ENCODE measurements around the gene NMRK2. TPM values are rescaled to one million over a fixed set of nuclear protein-coding genes. Genes with fewer than 3 reads are reported as not detected.

The NMRK2 gene
- total RNA-seq, 1 experiment from 2014 or later = 61.9 TPM

DNA sequence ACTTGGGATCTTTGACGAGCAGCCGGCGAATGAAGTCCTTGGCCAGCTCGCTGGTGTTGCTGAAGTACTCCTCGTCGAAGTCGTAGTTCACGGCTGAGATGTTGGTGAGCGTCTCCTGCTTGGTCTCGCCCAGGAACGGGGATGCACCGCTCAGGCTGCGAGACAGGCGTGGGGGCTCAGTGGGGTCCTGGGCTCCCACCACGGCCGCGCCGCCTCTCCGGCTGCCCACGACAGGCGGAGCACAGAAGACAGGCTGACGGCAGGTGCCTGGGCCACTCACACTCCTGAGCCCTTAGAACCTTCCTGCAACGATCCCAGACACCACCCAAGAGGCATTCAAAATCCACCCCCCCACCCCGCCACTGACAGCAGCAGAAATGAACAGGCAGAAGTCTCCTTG lies 28.1 kb downstream of the NMRK2 start (continued):
- TF ChIP-seq, protein P1, sequence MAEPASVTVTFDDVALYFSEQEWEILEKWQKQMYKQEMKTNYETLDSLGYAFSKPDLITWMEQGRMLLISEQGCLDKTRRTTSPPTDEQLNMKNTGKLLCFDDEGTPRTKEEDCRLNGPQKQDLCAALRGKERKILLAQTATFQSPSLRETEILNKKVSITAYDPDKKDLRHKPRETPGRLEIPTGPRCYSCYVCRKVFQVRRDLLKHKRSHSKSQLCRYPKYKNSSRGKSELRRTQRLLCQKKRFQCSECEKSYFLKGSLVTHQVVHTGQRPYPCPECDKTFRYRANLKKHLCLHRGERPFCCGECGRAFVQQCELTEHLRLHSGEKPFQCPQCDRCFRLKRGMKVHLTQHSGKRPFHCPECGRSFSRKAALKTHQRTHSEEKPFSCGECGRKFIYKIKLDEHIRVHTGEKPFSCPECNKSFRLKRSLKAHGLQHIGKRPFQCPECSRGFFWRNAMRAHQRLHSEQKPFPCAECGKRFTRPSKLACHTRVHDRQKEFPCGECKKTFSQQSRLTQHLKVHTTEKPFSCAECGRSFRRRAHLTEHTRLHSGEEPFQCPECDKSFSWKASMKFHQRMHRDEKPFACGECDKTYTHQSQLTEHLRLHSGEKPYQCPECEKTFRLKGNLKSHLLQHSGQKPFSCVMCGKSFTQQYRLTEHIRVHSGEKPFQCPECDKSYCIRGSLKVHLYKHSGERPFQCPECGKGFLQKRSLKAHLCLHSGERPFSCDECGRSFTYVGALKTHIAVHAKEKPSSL (CRISPR knock-in tag; conservative IDR thresholded peaks at IDR 0.05) = no peak

DNA sequence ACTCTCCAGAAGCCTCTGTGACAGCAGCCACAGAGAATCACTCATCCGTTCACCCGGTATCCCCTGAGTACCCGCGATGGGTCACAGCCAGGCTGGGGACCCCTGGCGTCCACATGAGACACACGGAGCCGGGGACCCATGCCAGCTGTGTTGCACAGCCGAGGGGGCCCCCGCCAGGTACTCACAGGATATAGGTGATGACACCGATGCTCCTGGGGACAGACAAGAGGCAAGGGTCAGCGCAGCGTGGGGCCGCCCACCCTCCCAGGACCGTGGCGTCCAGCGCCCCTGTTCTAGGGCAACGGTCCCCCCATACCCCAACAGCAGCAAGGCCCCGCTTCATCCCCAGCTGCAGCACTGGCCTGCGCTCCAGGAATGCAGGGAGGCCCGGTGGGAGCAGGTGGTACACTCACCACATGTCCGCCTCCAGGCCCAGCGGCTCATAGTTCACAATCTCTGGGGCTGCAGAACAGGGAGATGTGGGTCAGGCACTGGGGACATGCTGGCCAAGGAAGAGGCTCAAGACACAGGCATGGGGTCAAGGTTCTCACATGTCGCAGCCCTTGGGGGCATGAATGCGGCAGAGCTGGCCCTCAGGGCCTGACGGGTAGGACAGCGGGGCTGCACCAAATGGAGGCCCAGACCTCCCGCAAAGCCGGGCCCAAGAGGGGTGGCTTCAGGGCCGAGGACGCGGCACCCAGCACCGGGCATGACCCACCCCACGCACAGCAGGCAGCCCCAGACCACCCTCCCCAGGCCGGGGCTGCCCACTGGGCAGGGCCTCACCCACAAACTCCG lies 30.8 kb downstream of the NMRK2 start:
- ChIA-PET POLR2A (interaction anchor here (1.1 kb wide), 1 partner anchor 10 kb away, joined by 3 read pairs; no protein-coding TSS in a partner anchor), CTCF (interaction anchor here (2.1 kb wide), 1 partner anchor 24 kb away, joined by 8 read pairs; no protein-coding TSS in a partner anchor)
- Mint-ChIP-seq H3K36me3 (peaks cover 39% of the 10 kb centered on the region), H3K9me3 (no peaks in the 10 kb centered on the region), H3K27me3 (ENCODE audit: low read depth) (no peaks in the 10 kb centered on the region), H3K27ac (no peak overlapping the region), H3K4me1 (peaks cover 5% of the 10 kb centered on the region), H3K4me3 (no peak overlapping the region)
- TF ChIP-seq NFE2L1 (CRISPR knock-in tag; IDR thresholded peaks at IDR 0.05) (no peak), TCF7 (CRISPR knock-in tag; IDR thresholded peaks at IDR 0.05; ENCODE audit: low read depth) (no peak), ZNF138 (CRISPR knock-in tag; conservative IDR thresholded peaks at IDR 0.05) (no peak), MXD4 (CRISPR knock-in tag; IDR thresholded peaks at IDR 0.05; ENCODE audit: borderline replicate concordance) (no peak), ZNF423 (CRISPR knock-in tag; IDR thresholded peaks at IDR 0.05) (no peak), ZNF219 (CRISPR knock-in tag; IDR thresholded peaks at IDR 0.05; ENCODE audit: borderline replicate concordance) (no peak), PRRX2 (CRISPR knock-in tag; IDR thresholded peaks at IDR 0.05) (no peak), ZNF396 (CRISPR knock-in tag; IDR thresholded peaks at IDR 0.05; ENCODE audit: borderline replicate concordance) (no peak)
- TF ChIP-seq, protein P2, sequence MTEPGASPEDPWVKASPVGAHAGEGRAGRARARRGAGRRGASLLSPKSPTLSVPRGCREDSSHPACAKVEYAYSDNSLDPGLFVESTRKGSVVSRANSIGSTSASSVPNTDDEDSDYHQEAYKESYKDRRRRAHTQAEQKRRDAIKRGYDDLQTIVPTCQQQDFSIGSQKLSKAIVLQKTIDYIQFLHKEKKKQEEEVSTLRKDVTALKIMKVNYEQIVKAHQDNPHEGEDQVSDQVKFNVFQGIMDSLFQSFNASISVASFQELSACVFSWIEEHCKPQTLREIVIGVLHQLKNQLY (CRISPR knock-in tag; IDR thresholded peaks at IDR 0.05) = no peak
- TF ChIP-seq, protein P3, sequence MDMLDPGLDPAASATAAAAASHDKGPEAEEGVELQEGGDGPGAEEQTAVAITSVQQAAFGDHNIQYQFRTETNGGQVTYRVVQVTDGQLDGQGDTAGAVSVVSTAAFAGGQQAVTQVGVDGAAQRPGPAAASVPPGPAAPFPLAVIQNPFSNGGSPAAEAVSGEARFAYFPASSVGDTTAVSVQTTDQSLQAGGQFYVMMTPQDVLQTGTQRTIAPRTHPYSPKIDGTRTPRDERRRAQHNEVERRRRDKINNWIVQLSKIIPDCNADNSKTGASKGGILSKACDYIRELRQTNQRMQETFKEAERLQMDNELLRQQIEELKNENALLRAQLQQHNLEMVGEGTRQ (CRISPR knock-in tag; IDR thresholded peaks at IDR 0.05) = no peak
- ATAC-seq (no peak), DNase-seq (ENCODE audit: low spot score) (no peak)

DNA sequence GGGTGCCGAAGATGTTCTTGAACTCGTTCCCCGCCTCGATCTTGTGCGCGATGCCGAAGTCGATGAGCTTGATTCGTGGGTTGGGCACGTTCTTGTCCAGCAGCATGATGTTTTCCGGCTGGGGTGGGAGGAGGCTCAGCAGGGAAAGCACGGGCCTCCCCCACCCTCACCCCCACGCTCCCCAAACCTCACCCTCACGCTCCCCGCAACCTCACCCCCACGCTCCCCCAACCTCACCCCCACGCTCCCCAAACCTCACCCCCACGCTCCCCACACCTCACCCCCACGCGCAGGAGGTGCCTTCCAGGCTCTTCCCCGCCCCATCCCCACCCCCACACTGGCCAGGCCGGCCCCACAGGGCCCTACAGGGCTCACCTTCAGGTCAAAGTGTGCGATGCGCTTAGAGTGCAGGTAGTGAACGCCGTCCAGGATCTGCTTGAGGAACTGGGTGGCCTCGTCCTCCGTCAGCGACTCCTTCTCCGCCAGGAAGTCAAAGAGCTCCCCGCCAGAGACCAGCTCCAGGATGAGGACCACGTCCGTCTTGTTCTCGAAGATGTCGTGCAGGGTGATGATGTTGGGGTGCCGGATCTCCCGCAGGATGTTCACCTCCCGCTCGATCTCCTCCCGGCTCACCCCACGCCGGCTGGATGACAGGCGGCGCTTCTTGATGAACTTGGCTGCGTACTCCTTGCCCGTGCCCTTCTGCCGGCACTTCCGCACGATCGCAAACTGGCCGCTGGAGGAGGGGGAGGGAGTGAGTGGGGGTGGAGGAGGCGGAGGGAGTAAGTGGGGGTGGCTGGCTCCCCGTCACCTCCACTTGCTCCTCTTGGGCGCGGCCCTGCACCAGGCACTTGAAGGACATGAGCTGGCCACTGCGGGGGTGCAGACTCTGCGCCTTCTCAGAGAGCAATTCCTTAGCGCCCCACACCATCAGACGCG lies 31.7 kb downstream of the NMRK2 start:
- ChIA-PET POLR2A (interaction anchor here (1.1 kb wide), 1 partner anchor 11 kb away, joined by 3 read pairs; no protein-coding TSS in a partner anchor), CTCF (interaction anchor here (2.1 kb wide), 1 partner anchor 23 kb away, joined by 8 read pairs; no protein-coding TSS in a partner anchor)
- H3K4me1 Mint-ChIP-seq = peaks cover 14% of the 10 kb centered on the region
- TF ChIP-seq, protein P4, sequence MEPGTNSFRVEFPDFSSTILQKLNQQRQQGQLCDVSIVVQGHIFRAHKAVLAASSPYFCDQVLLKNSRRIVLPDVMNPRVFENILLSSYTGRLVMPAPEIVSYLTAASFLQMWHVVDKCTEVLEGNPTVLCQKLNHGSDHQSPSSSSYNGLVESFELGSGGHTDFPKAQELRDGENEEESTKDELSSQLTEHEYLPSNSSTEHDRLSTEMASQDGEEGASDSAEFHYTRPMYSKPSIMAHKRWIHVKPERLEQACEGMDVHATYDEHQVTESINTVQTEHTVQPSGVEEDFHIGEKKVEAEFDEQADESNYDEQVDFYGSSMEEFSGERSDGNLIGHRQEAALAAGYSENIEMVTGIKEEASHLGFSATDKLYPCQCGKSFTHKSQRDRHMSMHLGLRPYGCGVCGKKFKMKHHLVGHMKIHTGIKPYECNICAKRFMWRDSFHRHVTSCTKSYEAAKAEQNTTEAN (CRISPR knock-in tag; IDR thresholded peaks at IDR 0.05) = no peak
- no peak for TF ChIP-seq TP53 (CRISPR knock-in tag; IDR thresholded peaks at IDR 0.05)
- no peak for TF ChIP-seq ZNF138 (CRISPR knock-in tag; conservative IDR thresholded peaks at IDR 0.05)
- TF ChIP-seq MXD4 (CRISPR knock-in tag; IDR thresholded peaks at IDR 0.05; ENCODE audit: borderline replicate concordance) = no peak
- TF ChIP-seq, protein P5, sequence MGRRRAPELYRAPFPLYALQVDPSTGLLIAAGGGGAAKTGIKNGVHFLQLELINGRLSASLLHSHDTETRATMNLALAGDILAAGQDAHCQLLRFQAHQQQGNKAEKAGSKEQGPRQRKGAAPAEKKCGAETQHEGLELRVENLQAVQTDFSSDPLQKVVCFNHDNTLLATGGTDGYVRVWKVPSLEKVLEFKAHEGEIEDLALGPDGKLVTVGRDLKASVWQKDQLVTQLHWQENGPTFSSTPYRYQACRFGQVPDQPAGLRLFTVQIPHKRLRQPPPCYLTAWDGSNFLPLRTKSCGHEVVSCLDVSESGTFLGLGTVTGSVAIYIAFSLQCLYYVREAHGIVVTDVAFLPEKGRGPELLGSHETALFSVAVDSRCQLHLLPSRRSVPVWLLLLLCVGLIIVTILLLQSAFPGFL (CRISPR knock-in tag; IDR thresholded peaks at IDR 0.05; ENCODE audit: borderline replicate concordance) = no peak
- TF ChIP-seq, protein P6, sequence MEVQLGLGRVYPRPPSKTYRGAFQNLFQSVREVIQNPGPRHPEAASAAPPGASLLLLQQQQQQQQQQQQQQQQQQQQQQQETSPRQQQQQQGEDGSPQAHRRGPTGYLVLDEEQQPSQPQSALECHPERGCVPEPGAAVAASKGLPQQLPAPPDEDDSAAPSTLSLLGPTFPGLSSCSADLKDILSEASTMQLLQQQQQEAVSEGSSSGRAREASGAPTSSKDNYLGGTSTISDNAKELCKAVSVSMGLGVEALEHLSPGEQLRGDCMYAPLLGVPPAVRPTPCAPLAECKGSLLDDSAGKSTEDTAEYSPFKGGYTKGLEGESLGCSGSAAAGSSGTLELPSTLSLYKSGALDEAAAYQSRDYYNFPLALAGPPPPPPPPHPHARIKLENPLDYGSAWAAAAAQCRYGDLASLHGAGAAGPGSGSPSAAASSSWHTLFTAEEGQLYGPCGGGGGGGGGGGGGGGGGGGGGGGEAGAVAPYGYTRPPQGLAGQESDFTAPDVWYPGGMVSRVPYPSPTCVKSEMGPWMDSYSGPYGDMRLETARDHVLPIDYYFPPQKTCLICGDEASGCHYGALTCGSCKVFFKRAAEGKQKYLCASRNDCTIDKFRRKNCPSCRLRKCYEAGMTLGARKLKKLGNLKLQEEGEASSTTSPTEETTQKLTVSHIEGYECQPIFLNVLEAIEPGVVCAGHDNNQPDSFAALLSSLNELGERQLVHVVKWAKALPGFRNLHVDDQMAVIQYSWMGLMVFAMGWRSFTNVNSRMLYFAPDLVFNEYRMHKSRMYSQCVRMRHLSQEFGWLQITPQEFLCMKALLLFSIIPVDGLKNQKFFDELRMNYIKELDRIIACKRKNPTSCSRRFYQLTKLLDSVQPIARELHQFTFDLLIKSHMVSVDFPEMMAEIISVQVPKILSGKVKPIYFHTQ (CRISPR knock-in tag; IDR thresholded peaks at IDR 0.05) = no peak
- DNase-seq (ENCODE audit: low spot score) (no peak), ATAC-seq (no peak)
- no peaks in the 10 kb centered on the region for H3K9me3 Mint-ChIP-seq
- H3K4me3 Mint-ChIP-seq = no peak overlapping the region
- peaks cover 42% of the 10 kb centered on the region for H3K36me3 Mint-ChIP-seq
- no peaks in the 10 kb centered on the region; the same call in 1 of the 2 replicates for H3K27me3 Mint-ChIP-seq (ENCODE audit: low read depth)
- H3K27ac Mint-ChIP-seq = peak overlapping the region; percentile 68; the same call in 1 of the 2 replicates
